Measurements from ENCODE around the gene DMD.

Gene DMD

GRCh38 chrX:31320740-31321139 is 1890.6 kb downstream of the DMD start:
- no peak for TF ChIP-seq CTCF (IDR thresholded peaks at IDR 0.05; ENCODE audit: low read depth, low read length)
- H3K4me3 ChIP-seq (replicated peaks in 1 of 2; ENCODE audit: low read depth in 2 of 2, low read length in 2 of 2): no peak overlapping the region
- DNase-seq (ENCODE audit: low read depth in 2 of 2): no peak

GRCh38 chrX:31319586-31319985 is 1891.8 kb downstream of the DMD start:
- no peak for TF ChIP-seq CTCF (IDR thresholded peaks at IDR 0.05; ENCODE audit: low read depth, low read length)
- peak in 1 of 2 donors; percentile 22 for DNase-seq (ENCODE audit: low read depth in 2 of 2)
- no peak overlapping the region for H3K4me3 ChIP-seq (replicated peaks in 1 of 2; ENCODE audit: low read depth in 2 of 2, low read length in 2 of 2)

GRCh38 chrX:31318866-31319265 is 1892.5 kb downstream of the DMD start:
- no peak overlapping the region for H3K4me3 ChIP-seq (replicated peaks in 1 of 2; ENCODE audit: low read depth in 2 of 2, low read length in 2 of 2)
- DNase-seq (ENCODE audit: low read depth in 2 of 2): no peak
- TF ChIP-seq CTCF (IDR thresholded peaks at IDR 0.05; ENCODE audit: low read depth, low read length): no peak

GRCh38 chrX:31316340-31316991 is 1894.9 kb downstream of the DMD start:
- TF ChIP-seq CTCF (IDR thresholded peaks at IDR 0.05; ENCODE audit: low read depth, low read length): no peak
- H3K4me3 ChIP-seq (replicated peaks in 1 of 2; ENCODE audit: low read depth in 2 of 2, low read length in 2 of 2): no peak overlapping the region
- no peak for DNase-seq (ENCODE audit: low read depth in 2 of 2)

GRCh38 chrX:31314921-31315320 is 1896.4 kb downstream of the DMD start:
- DNase-seq (ENCODE audit: low read depth in 2 of 2): peak; percentile 22 to 75
- no peak overlapping the region for H3K4me3 ChIP-seq (replicated peaks in 1 of 2; ENCODE audit: low read depth in 2 of 2, low read length in 2 of 2)
- TF ChIP-seq CTCF (IDR thresholded peaks at IDR 0.05; ENCODE audit: low read depth, low read length): no peak

GRCh38 chrX:31307952-31308351 is 1903.4 kb downstream of the DMD start:
- DNase-seq (ENCODE audit: low read depth in 2 of 2): no peak
- TF ChIP-seq CTCF (IDR thresholded peaks at IDR 0.05; ENCODE audit: low read depth, low read length): no peak
- no peak overlapping the region for H3K4me3 ChIP-seq (replicated peaks in 1 of 2; ENCODE audit: low read depth in 2 of 2, low read length in 2 of 2)

- TF ChIP-seq CTCF (IDR thresholded peaks at IDR 0.05; ENCODE audit: low read depth, low read length): no peak
- DNase-seq (ENCODE audit: low read depth in 2 of 2): no peak
- H3K4me3 ChIP-seq (replicated peaks in 1 of 2; ENCODE audit: low read depth in 2 of 2, low read length in 2 of 2): no peak overlapping the region
Observed at GRCh38 chrX:31302573-31303075, 1908.7 kb downstream of the DMD start.
